ENCODE data around the gene GTF2I. TPM values are rescaled to one million over a fixed set of nuclear protein-coding genes. Genes with fewer than 3 reads are reported as not detected.
"Not testable (repeated sequence)": the region's sequence is repeated elsewhere in the genome, so short reads cannot be mapped to it uniquely, and the experiment has no call there.

The GTF2I gene
- 219 and 240 TPM in 2 replicates for total RNA-seq (2014; rRNA removed; shearing (Covaris generic))

DNA sequence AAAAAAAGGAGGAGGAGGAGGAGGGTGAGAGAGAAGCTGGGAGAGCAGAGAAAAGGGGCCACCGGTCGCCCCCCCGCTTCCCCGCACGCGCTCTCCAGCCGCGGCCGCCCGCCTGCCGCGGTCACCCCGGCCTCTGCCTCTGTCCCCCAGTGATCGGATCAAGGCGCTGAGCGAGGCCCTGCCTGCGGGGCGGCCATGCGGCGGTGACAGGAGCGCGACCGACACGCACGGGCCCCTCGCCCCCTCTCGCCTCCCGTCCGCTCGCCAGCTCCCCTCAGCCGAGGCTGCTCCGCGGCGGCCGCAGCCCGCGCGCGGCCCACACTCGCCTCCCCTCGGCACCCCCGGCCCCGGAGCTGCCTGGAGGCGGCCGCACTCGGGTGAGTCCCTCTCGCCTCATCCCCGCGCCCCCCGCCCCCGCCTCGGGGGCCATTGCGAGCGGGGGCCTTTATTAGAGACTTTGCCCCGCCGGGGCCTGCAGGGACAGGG is at the start of gene GTF2I:
Gene GTF2I (plus strand): TSS at position 27 of the 486 bp plus-strand sequence. CDS start 31,411 bp downstream, outside the sequence.
- no peak for DNase-seq (ENCODE audit: low spot score)

- DNase-seq (ENCODE audit: low spot score): peak; percentile 68
These were observed 45.3 kb upstream of the GTF2I start for GRCh38 chr7:74612015-74612829.

DNA sequence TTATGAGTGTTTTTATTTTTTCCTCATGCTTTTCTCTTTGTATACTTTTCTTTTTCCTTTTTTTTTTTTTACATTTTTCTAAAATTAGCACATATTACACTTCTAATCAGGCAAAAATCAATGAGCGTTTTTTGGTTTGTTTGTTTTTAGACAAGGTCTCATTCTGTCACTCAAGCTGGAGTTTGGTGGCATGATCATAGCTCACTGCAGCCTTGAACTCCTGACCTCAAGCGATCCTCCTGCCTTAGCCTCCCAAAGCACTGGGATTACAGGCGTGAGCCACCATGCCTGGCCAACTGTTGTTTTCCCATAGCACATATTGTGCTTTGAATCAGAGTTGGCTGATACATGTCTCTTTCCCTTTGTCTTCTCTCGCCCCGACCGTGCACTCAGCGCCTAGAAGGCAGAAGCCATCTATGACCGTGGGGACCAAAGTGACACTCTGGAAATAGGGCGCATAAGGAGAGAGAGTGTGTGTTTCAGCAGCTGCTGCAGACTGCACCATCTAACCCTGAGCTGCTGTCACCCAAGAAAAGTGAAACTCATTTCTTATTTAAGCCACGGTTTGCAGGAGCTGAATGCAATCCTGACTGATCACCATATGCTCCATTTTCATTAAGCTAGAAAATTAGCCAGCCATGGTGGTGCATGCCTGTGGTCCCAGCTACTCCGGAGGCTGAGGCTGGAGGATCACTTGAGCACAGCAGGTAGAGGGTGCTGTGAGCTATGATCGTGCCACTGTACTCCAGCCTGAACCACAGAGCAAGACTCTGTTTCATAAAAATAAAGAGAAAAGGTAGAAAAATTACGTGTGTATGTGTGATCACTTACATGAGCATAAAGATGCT is 41.4 kb upstream of the GTF2I start:
- DNase-seq (ENCODE audit: low spot score): no peak

- no peak for DNase-seq (ENCODE audit: low spot score)
These were observed 40.3 kb upstream of the GTF2I start for GRCh38 chr7:74617180-74617744.

DNA sequence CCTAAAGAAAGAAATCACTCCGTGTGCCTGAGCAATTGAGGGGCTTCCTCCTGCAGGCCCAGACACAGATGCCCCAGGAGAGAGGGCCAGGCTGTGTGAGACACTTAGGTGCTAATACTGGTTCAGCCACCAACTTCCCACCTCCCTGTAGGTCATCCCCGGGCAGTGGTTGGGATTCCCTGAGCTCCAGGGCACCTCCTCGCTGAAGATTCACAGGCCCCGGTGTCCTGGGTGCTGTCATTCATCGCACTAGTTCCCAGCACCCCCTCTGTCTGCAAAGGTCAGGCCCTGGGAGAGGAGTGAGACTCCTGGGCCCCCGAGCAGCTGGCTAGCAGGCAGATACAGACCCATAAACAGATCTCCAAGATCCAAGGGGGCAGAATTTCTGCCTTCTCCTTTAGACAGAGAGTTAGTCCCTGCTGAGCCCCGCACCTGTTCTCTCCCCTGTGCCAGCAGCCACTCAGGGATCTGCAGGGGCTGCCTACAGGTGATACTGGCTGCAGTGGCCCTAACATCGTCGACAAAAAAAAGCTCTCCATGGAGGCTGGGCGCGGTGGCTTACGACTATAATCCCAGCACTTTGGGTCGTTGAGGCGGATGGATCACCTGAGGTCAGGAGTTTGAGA is 38.2 kb upstream of the GTF2I start:
- DNase-seq (ENCODE audit: low spot score): no peak

DNA sequence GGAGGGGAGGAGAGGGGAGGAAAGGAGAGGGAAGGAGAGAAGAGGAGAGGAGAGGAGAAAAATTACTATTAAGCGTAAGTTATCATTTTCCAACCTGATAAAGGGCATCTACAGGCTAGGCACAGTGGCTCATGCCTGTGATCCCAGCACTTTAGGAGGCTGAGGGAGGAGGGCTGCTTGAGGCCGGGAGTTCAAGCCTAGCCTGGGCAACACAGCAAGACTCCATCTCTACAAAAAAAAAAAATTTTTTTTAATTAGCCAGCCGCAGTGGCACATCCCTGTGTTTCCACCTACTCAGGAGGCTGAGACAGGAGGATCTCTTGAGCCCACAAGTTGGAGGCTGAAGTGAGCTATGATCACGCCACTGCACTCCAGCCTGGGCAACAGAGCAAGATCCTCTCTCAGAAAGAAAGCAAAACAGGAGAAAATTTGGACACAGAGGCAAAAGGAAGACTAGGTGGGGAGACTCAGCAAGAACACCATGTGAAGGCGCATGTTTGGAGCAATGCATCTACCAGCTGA is 35.2 kb upstream of the GTF2I start:
- no peak for DNase-seq (ENCODE audit: low spot score)

DNA sequence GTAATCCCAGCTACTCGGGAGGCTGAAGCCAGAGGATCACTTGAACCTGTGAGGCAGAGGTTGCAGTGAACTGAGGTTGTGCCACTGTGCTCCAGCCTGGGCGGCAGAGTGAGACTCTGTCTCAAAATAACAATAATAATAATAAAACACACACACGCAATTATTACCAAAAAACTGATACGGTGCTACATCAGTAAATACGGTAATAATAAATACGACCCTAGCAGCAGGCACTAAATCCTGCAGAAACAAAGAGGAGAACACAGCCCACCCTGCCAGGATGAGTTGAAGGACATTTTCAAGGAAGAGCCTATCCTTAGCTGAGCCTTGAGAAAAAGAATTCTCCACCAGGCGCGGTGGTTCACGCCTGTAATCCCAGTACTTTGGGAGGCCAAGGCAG is 34.4 kb upstream of the GTF2I start:
- DNase-seq (ENCODE audit: low spot score): no peak

- DNase-seq (ENCODE audit: low spot score): peak; percentile 54
These were observed 32.1 kb upstream of the GTF2I start for GRCh38 chr7:74625446-74625845.

- peak; percentile 49 for DNase-seq (ENCODE audit: low spot score)
These were observed 29.7 kb upstream of the GTF2I start for GRCh38 chr7:74627661-74628411.

GRCh38 chr7:74632505-74632904 is 25.0 kb upstream of the GTF2I start:
- no peak for DNase-seq (ENCODE audit: low spot score)

DNA sequence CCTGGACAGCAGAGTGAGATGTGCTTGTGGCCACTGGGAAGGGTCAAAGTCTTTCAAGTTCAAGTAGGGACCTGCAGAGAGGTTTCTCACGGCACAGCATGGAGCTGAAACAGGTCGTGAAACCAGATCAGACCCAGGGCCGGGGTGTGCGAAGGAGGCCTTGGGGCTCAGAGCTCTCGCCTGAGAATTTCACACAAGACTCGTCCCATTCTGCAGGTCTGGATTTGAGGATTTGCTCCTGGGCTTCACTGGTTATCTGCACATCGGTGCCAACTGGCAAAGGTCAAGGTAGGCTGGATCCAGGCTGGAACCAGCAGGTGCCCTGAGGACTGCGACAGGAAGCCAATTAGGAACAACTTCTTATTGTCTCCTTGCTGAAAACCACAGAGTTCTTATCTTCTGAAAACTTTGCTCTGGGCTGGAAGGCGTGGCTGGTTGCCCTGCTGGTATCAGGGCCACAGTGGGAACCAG is 24.0 kb upstream of the GTF2I start:
- peak; percentile 66 for DNase-seq (ENCODE audit: low spot score)

DNA sequence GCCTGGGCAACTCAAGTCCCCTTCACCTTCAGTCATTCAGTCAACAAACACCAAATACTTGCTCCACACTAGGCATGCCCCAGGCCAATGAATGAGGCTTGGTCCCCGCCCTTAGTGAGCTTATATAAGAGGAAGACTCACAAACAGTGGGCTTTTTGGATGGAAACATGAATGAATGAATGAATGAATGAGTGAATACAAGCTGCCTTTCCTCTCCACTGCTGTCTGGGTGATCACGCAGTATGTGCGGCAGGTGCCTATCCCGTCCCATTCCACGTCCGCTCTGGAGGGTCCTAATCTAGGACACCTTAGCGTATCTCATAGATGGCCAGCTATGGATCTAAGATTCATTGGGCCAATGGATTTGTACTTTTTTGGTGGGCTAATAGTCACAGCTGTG is 19.8 kb upstream of the GTF2I start:
- no peak for DNase-seq (ENCODE audit: low spot score)

GRCh38 chr7:74650055-74650454 is 7.5 kb upstream of the GTF2I start:
- peak; percentile 37 for DNase-seq (ENCODE audit: low spot score)

DNA sequence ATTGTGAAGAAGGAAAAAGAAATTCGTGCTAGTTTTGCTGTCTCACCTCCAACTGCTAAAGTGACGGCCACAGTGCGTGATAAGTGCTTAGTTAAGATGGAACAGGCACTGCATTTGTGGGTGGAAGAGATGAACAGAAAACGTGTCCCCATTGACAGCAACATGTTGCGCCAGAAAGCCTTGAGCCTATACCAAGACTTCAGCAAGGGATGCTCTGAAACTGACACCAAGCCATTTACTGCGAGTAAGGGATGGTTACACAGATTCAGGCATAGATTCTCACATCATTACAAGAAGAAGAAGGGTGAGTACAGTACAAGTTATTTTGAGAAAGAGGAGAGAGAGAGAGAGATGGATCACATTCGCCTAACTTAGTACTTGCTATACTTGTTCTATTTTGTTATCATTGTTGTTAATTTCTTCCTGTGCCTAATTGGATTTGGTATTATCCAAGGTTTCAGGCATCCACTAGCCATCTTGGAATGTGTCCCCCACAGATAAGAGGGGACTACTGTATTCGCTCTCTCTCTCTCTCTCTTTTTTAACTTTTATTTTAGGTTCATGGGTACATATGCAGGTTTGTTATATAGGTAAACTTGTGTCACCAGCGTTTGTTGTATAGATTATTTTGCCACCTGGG is 6.9 kb upstream of the GTF2I start:
- DNase-seq (ENCODE audit: low spot score): not testable (repeated sequence)

DNA sequence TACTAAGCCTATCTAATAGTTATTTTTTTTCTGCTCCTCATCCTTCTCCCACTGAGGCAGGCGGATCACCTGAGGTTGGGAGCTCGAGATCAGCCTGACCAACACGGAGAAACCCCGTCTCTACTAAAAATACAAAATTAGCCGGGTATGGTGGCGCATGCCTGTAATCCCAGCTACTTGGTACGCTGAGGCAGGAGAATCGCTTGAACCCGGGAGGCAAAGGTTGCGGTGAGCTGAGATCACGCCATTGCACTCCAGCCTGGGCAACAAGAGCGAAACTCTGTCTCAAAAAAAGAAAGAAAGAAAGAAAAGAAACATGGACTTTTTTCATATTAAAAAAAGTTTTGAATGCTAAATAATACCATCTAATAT is 6.4 kb upstream of the GTF2I start:
- not testable (repeated sequence) for DNase-seq (ENCODE audit: low spot score)

DNA sequence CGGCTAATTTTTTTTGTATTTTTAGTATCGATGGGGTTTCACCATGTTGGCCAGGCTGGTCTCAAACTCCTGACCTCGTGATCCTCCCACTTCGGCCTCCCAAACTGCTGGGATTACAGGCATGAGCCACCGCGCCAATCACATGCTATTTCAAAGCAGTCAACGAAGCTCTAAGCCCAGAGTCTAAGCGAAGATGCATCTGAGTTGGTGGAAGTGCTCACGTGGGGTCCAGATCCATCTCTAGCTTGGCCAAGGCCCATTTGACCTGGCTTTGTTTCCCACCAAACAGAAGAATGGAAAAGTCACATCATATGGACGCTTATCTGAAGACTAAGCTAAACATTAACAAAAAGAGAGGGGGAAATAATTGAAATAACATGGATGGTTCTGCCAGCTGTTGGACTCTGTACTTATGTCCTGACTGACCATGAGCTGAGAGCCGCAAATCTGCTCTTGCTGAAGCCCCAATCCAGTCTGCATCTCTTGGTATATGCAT is 3.8 kb upstream of the GTF2I start:
- DNase-seq (ENCODE audit: low spot score): no peak

DNA sequence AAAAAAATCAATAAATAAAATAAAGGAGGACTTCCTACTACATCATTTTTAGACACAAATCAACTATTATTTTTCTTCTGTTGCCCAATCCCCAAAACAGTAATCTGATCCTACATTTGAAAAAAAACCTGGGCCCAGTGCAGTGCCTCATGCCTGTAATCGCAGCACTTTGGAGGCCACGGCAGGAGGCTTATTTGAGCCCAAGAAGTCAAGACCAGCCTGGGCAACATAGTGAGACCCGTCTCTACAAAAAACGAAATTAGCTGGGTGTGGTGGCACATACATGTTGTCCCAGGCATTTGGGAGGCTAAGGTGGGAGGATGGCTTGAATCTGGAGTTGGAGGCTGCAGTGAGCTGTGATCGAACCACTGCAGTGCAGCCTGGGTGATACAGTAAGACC is 2.7 kb upstream of the GTF2I start:
- no peak for DNase-seq (ENCODE audit: low spot score)

DNA sequence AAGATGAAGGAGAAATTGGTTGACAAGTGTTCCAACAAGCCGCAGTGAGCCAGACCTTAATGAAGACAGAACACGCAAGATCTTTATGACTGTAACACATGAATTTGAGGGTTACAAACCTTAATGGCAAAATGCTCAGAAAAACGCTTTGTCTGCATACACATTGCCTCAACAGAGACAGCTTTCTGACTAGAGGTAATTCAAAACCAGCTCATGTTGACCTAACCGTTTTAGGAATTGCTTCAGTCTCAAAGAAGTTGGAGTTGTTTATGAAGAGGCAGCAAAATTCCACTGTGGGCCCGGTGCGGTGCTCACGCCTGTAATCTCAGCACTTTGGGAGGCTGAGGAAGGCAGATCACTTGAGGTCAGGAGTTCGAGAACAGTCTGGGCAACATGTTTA is 2.2 kb upstream of the GTF2I start:
- DNase-seq (ENCODE audit: low spot score): no peak

GRCh38 chr7:74655768-74656440 is 1.6 kb upstream of the GTF2I start:
- DNase-seq (ENCODE audit: low spot score): no peak
